Activated T-helper 2 cell treated with anti-CD3 and anti-CD28 coated beads, Interferon-gamma antibody, Interleukin-2, Interleukin-4, amounts not matched to agents 10 μg/mL and 5 μg/mL and 100 μg/mL, durations not matched to agents 14 hours and 24 hours and 36 hours (primary cell): ENCODE measurements around the gene SMURF1. TPM values are rescaled to one million over a fixed set of nuclear protein-coding genes. Genes with fewer than 3 reads are reported as not detected.

Experiments
- DNase-seq: peaks from one replicate; pipeline ENCODE4 v3.0.0; 2021; ENCODE audit warnings: low spot score
- H3K27ac Mint-ChIP-seq: one replicate; pipeline ENCODE4 v1.8.0; 2021; ENCODE audit warnings: mixed read lengths
- H3K27me3 Mint-ChIP-seq: one replicate; pipeline ENCODE4 v1.8.0; 2021; ENCODE audit warnings: low read depth, mixed read lengths
- H3K36me3 Mint-ChIP-seq: one replicate; pipeline ENCODE4 v1.8.0; 2021; ENCODE audit warnings: low read depth, mixed read lengths
- H3K4me1 Mint-ChIP-seq: one replicate; pipeline ENCODE4 v1.8.0; 2021; ENCODE audit warnings: low read depth, mixed read lengths
- H3K4me3 Mint-ChIP-seq: one replicate; pipeline ENCODE4 v1.8.0; 2021; ENCODE audit warnings: low read depth, mild to moderate bottlenecking, moderate library complexity, mixed read lengths
- H3K9me3 Mint-ChIP-seq: one replicate; pipeline ENCODE4 v1.8.0; 2021; ENCODE audit warnings: mixed read lengths
- intact Hi-C: fragments of 100-400 bp; cut with micrococcal nuclease; formaldehyde crosslinking; loops from one replicate; pipeline ENCODE4 v1.15.1; 2023
- total RNA-seq: library from RNA; stranded (reverse); gene quantifications from 2 replicates; pipeline ENCODE4 v1.2.3, GENCODE V29; 2022

Gene SMURF1
- total RNA-seq, 1 donor from 2014 or later: 13.5 TPM

DNA sequence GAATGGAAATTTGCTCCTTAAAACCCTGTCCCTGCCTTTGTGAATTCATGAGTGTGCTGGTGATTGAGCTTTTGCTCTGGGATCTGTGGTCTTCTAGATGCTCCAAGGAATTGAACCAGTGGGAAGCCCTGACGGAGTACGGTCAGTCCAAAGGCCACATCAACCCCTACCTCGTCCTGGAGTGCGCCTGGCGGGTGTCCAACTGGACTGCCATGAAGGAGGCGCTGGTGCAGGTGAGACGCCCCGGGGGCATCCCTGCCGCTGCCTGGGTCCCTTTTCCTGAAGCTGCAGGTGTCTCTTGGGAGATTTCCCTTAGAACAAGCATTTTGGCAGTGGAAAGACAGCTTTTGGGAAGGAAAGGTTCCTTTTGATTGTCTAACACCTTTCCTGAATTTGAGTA is 165.2 kb downstream of the SMURF1 start:
- DNase-seq: no peak
- Mint-ChIP-seq H3K27ac (no peak overlapping the region), H3K4me1 (no peaks in the 10 kb centered on the region), H3K27me3 (no peaks in the 10 kb centered on the region), H3K36me3 (peaks cover 88% of the 10 kb centered on the region), H3K9me3 (no peaks in the 10 kb centered on the region), H3K4me3 (no peak overlapping the region)
- intact Hi-C loops: no loop called here

Other genes with a start within 250 kb of the SMURF1 start
- not detected in 2 replicates for gene KPNA7, start 64.0 kb upstream of the SMURF1 start, total RNA-seq
- not detected in 2 replicates for gene MYH16, start 128.7 kb upstream of the SMURF1 start, total RNA-seq
- 79.8 and 83.4 TPM in 2 replicates for gene ARPC1A, start 181.8 kb upstream of the SMURF1 start, total RNA-seq
- gene ARPC1B, start 230.6 kb upstream of the SMURF1 start, total RNA-seq: 264 and 265 TPM in 2 replicates